ENCODE measurements around the gene GPR65.
"Not testable (repeated sequence)": the region's sequence is repeated elsewhere in the genome, so short reads cannot be mapped to it uniquely, and the experiment has no call there.

GPR65 gene

GRCh38 chr14:88005978-88006851 lies 1.3 kb downstream of the GPR65 start:
- DNase-seq = peak; percentile 81 to 92 (median 85)

DNA sequence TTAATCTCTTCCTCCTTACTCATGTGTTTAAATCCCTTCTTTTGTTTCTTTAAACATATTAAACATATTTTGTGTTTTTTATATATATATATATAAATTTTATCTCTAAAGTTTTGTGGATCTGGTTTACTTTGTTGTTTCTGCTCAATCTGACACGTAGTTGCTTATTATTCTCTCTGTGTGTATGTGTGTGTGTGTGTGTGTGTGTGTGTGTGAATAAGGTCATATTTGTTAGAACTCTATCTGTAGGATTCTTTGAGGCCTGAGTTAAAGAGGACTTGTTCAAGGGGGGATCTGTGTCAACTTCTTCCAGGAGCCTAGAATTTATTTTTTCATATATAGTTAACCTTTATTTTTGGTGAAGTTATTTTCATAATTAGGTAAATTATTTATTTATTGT lies 2.7 kb downstream of the GPR65 start:
- no peak for DNase-seq

- DNase-seq = no peak
Observed at GRCh38 chr14:88008039-88008742, 3.3 kb downstream of the GPR65 start.

- DNase-seq = no peak
Observed at GRCh38 chr14:88009486-88009885, 4.6 kb downstream of the GPR65 start.

DNA sequence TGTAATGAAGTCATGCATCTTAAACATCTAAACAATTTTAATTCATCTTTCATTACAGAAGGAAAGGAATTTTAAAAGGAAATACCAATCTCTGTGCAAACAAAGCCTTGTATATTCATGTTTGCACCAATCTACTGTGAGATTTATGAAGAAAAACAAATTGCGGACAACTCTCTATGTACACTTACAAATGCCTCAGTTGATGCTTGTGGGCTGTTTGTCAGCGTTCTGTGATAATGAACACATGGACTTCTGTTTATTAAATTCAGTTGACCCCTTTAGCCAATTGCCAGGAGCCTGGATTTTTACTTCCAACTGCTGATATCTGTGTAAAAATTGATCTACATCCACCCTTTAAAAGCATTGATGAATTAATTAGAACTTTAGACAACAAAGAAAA lies 5.4 kb downstream of the GPR65 start:
- DNase-seq = no peak

DNA sequence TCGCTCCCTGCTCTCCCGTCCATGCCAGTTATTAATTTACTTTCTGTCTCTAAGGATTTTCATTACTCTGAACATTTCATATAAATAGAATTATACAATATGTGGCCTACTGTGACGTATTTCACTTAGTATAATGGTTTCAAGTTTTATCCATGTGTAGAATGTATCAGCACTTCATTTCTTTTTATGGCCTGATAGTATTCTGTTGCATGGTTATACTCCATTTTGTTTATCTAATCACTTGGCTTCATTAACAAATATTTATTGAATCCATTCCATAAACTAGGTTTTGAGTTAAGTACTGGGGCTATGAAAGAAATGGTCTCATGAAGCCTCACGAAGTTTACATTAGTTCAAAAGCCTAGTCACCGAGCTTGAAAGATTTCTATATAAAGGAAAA lies 7.6 kb downstream of the GPR65 start:
- DNase-seq = no peak

- DNase-seq = peak; percentile 87 to 92 (median 91)
Observed at GRCh38 chr14:88013750-88014349, 8.9 kb downstream of the GPR65 start.

DNA sequence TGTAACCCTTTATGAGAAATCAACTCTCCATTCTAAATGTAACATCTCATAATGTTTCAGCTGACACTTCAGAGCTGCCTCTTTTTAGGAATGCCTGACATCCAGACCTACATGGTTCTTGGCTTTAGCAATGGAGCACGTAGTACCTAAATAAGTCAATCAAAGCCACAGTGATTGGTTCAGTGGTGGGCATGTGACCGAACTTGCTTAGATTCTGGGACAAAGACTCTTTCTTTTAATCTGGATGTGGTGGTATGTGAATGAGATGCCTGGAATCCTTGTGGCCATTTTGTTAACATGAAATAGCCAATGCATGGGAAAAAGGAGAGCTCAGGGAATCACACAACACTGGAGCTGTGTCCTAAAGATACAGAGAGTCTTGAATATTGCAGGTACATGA lies 11.8 kb downstream of the GPR65 start:
- DNase-seq = no peak

DNA sequence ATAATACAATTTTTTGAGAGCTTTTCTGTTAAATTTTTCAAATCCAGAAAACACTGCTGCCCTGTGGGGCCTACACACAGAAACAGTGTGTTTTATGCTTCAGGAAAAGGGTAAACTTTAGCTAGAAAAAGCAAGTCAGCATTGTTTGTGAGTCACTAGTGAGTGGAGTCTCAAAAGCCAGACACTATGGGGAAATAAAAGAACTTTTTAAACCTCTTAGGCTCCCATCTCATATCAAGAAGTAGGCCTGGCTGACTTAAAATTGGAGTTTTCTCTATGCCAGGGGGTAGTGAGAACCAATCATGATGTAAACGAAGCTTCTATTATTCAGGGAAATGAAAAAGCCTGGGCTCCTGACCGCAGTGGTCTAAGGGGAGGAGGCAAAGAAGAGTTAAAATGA lies 12.6 kb downstream of the GPR65 start:
- DNase-seq = peak; percentile 66 to 88 (median 86)

DNA sequence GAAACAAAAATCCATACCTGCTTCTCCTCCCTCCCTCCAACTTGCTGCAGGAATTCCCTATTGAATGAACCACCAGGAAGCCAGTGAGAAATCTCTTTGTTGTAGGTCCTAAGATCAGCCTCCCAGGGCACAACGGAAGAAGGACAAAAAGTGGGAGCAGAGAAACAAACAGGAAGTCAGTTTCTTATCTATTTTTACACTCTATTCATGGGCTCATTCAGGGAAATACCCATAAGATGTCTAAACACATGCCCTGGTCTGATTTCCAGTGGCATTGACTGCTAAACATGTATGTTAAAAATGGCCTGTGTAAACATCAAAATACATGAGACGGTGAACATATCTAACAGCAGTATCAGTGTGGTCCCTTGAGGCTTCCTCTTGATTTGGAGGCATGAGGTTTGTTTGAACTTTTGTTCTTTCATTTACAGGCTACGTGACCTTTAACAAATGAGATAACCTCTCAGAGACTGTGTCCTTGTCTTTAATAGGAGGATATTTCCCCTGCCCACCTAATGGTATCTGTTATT lies 18.8 kb downstream of the GPR65 start:
- DNase-seq = peak; percentile 17 to 37 (median 28)

DNA sequence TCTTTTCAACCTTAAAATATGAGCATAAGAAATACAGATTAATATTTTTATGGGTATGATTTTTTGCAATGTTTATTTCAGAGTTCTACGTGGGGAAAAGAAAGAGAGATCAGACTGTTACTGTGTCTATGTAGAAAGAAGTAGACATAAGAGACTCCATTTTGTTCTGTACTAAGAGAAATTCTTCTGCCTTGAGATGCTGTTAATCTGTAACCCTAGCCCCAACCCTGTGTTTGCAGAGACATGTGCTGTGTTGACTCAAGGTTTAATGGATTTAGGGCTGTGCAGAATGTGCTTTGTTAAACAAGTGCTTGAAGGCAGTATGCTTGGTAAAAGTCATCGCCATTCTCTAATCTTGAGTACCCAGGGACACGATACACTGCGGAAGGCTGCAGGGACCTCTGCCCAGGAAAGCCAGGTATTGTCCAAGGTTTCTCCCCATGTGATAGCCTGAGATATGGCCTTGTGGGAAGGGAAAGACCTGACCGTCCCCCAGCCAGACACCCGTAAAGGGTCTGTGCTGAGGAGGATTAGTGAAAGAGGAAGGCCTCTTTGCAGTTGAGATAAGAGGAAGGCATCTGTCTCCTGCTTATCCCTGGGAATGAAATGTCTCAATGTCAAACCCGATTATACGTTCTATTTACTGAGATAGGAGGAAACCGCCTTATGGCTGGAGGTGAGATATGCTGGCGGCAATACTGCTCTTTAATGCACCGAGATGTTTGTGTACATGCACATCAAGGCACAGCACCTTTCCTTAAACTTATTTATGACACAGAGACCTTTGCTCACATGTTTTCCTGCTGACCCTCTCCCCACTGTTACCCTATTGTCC lies 19.5 kb downstream of the GPR65 start:
- DNase-seq = not testable (repeated sequence)

GRCh38 chr14:88025313-88025712 lies 20.4 kb downstream of the GPR65 start:
- DNase-seq = no peak

DNA sequence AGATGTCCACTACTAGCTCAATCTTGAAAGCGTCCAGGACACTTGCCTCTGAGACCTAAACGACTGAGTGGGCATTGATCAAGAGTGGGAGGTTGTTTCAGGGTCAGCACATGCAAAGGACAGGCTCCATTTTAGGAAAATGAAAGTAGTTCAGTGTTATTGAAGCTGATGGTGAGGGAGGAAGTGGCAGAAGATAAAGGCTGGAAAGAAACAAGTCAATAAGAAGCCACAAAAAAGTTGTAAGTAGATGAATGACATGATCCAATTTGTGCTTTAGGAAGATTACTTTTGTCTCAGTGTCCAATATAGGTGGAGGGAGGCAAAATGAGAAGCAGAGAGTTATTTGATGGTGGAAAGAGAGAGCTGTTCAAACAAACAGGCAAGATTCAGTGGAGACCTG lies 22.0 kb downstream of the GPR65 start:
- no peak for DNase-seq

DNA sequence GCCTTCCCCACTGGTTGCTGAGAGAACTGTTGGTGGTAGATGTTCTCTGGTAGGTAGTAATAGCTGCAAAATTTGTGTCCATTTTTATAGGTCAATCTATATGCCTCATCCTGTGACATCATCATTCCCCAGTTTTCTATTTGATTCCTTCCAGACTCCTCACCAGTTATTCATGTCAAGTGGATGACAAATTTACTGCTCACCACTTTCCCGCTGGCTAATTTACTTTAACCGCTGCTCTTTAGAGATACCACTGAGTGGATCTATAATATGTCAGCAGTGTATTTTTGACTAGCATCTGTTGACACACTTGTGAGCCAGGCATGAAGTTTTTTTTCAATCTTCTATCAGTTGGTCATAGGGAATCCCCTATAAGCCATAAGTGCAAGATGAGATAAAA lies 24.6 kb downstream of the GPR65 start:
- DNase-seq = peak in 2 of 3 donors; percentile 10 to 30

DNA sequence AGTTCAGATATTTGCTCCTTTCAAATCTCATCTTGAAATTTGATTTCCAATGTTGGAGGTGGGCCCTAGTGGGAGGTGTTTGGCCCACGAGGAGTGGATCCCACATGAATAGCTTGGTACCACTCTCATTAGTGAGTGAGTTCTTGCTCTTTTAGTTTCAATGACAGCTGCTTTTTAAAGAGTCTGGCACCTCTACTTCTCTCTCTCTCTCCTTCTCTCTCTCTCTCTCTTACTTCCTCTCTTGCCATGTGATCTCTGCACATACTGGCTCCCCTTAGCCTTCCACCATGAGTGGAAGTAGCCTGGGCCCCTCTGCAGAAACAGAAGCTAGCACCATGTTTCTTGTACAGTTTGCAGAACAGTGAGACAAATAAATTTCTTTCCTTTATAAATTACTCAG lies 25.1 kb downstream of the GPR65 start:
- DNase-seq = peak in 2 of 3 donors; percentile 27 to 41

GRCh38 chr14:88030892-88031291 lies 26.0 kb downstream of the GPR65 start:
- no peak for DNase-seq

DNA sequence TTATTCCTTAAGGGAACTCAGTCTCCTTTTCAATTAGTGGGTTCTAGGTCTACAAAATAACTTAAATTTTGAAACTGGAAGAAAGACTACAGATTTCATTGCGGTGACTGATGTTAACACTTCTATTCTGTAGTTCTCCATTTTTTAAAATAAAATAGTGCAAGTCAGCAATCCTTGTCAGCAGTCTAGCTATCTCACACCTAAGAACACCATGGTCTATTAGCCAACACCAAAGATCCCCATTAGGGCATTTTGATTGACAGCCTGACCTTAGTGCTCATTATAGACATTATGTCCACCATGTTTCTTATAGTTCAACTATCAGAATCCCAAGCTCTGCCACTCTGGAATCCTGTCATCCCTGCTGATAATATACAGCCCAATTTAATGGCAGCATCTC lies 27.4 kb downstream of the GPR65 start:
- peak in 1 of 3 donors; percentile 24 for DNase-seq

DNA sequence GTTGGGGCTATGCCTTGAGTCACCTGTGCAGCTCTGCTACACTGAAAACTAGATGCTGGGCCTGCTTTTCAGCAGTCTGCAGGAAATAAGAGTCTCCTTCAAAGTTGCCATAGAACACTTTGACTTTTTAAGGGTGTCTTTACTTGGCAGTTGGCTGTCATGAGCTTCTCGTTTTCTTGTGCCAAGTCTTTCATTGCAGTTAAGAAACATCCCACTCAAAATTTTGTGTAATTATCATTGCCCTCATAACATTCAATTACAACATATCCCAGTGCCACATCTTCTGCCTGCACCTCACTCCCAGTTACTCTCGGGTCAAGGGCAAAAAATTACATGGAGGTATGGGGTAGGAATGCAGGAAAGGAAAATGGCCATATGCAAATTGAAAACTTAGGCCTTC lies 29.1 kb downstream of the GPR65 start:
- DNase-seq = peak in 1 of 3 donors; percentile 22

GRCh38 chr14:88036422-88036821 lies 31.5 kb downstream of the GPR65 start:
- no peak for DNase-seq

DNA sequence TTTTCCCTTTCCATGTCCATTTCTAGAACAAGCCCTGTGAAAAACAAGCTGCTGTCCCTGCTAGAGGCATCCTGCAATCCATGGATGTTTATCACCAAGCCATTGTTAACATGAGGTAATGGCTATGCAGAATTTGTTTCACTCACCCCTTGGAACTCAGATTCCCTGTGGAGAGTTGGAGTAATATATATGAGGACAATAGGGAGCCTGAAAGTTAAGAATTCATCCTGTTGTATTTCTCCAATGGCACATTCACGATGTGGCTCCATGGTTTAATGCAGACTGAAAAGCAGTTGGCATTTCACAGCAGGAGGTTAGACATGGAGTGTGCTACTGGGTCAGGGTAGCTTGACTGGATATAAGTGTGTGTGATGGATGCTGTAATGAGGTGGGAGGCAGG lies 32.4 kb downstream of the GPR65 start:
- DNase-seq = no peak

DNA sequence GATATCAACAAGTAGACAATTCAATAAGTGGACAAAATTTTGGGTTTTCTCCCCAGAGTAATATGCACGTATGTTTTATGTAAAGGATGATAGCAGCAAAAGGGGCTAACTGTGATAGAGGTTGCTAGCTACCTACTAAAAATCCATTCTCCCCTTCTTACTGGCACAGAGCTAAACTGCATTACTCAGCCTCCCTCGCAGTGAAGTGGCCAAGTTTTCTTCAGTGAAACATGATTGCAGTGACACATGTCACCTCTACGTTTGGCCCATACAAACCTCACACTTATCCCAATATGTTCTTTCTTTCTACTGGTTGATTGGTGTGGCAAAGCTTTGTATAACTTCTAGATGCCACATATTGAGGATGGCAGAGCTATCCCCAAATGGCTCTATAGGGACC lies 34.3 kb downstream of the GPR65 start:
- DNase-seq = no peak

- DNase-seq = no peak
Observed at GRCh38 chr14:88040146-88040545, 35.2 kb downstream of the GPR65 start.
